Muscle layer of colon (tissue), 2 donors: ENCODE data around the gene KCNJ14.

Experiments
- H3K27ac ChIP-seq: one replicate; pipeline ENCODE4 v1.7.0; 2013; ENCODE audit warnings: low read depth, mild to moderate bottlenecking, low read length, moderate library complexity
- H3K27me3 ChIP-seq, 2 donors: one replicate each; pipeline ENCODE4 v1.7.0; 2013; ENCODE audit warnings: low read length in 2 of 2, mild to moderate bottlenecking in 2 of 2; ENCODE audit not compliant: insufficient read depth in 2 of 2, control insufficient read depth in 1 of 2
- H3K36me3 ChIP-seq: one replicate; pipeline ENCODE4 v1.7.0; 2013; ENCODE audit warnings: mild to moderate bottlenecking, low read length; ENCODE audit not compliant: insufficient read depth
- H3K4me1 ChIP-seq: one replicate; pipeline ENCODE4 v1.7.0; 2013; ENCODE audit warnings: mild to moderate bottlenecking, low read length; ENCODE audit not compliant: insufficient read depth
- H3K4me3 ChIP-seq, 2 donors: one replicate each; pipeline ENCODE4 v1.7.0; 2013; ENCODE audit warnings: low read length in 2 of 2, low read depth in 1 of 2, mild to moderate bottlenecking in 1 of 2, moderate library complexity in 1 of 2
- H3K9ac ChIP-seq: one replicate; pipeline ENCODE4 v1.7.0; 2013; ENCODE audit warnings: low read length
- H3K9me3 ChIP-seq: one replicate; pipeline ENCODE4 v1.7.0; 2013; ENCODE audit warnings: mild to moderate bottlenecking, low read length
- donor health status: abdominal sarcoma.
- donor health status: Adenocarcinoma of cecum.

Gene KCNJ14

GRCh38 chr19:48455171-48455907, at the start of gene KCNJ14:
TSS of gene KCNJ14 (plus strand) at chr19:48455574. CDS start at chr19:48461725, 6,151 bp downstream.
- Histone ChIP-seq H3K4me3 (no peak within 1 kb of the TSS), H3K27me3 (no peaks in the 10 kb centered on the region), H3K36me3 (peaks cover 24% of the 10 kb centered on the region), H3K9ac (no peak within 1 kb of the TSS), H3K4me1 (no peaks in the 10 kb centered on the region), H3K9me3 (no peaks in the 10 kb centered on the region), H3K27ac (no peak within 1 kb of the TSS)

GRCh38 chr19:48405850-48406249, 49.5 kb upstream of the KCNJ14 start:
- no peak overlapping the region for H3K27ac ChIP-seq
- no peaks in the 10 kb centered on the region for H3K4me1 ChIP-seq
- no peaks in the 10 kb centered on the region for H3K27me3 ChIP-seq
- no peak overlapping the region for H3K4me3 ChIP-seq
- no peaks in the 10 kb centered on the region for H3K9me3 ChIP-seq
- H3K9ac ChIP-seq, result no peak overlapping the region
- H3K36me3 ChIP-seq, result no peaks in the 10 kb centered on the region

- no peak overlapping the region for H3K9ac ChIP-seq
- H3K4me3 ChIP-seq, result no peak overlapping the region
- no peaks in the 10 kb centered on the region for H3K36me3 ChIP-seq
- H3K27ac ChIP-seq, result no peak overlapping the region
- H3K9me3 ChIP-seq, result no peaks in the 10 kb centered on the region
- H3K4me1 ChIP-seq, result no peaks in the 10 kb centered on the region
- peaks cover 0 to 34% of the 10 kb centered on the region in 2 donors for H3K27me3 ChIP-seq
Measured at GRCh38 chr19:48413879-48414587, 41.3 kb upstream of the KCNJ14 start.

- no peaks in the 10 kb centered on the region for H3K4me1 ChIP-seq
- no peak overlapping the region for H3K9ac ChIP-seq
- H3K4me3 ChIP-seq, result no peak overlapping the region
- no peaks in the 10 kb centered on the region for H3K36me3 ChIP-seq
- peaks cover 0 to 34% of the 10 kb centered on the region in 2 donors for H3K27me3 ChIP-seq
- H3K9me3 ChIP-seq, result no peaks in the 10 kb centered on the region
- no peak overlapping the region for H3K27ac ChIP-seq
Measured at GRCh38 chr19:48415395-48415794, 40.0 kb upstream of the KCNJ14 start.

GRCh38 chr19:48415806-48416221, 39.6 kb upstream of the KCNJ14 start:
- Histone ChIP-seq H3K4me1 (no peaks in the 10 kb centered on the region), H3K27me3 (peaks cover 0 to 34% of the 10 kb centered on the region in 2 donors), H3K36me3 (no peaks in the 10 kb centered on the region), H3K9me3 (no peaks in the 10 kb centered on the region), H3K9ac (no peak overlapping the region), H3K27ac (no peak overlapping the region), H3K4me3 (no peak overlapping the region)

- Histone ChIP-seq H3K27me3 (peaks cover 0 to 34% of the 10 kb centered on the region in 2 donors), H3K9ac (no peak overlapping the region), H3K9me3 (no peaks in the 10 kb centered on the region), H3K27ac (no peak overlapping the region), H3K4me1 (no peaks in the 10 kb centered on the region), H3K36me3 (no peaks in the 10 kb centered on the region), H3K4me3 (no peak overlapping the region)
Measured at GRCh38 chr19:48417421-48417820, 38.0 kb upstream of the KCNJ14 start.

GRCh38 chr19:48418317-48419064, 36.9 kb upstream of the KCNJ14 start:
- Histone ChIP-seq H3K27ac (no peak overlapping the region), H3K4me1 (no peaks in the 10 kb centered on the region), H3K9ac (no peak overlapping the region), H3K4me3 (no peak overlapping the region), H3K9me3 (no peaks in the 10 kb centered on the region), H3K27me3 (peaks cover 0 to 34% of the 10 kb centered on the region in 2 donors), H3K36me3 (no peaks in the 10 kb centered on the region)

- H3K9ac ChIP-seq, result no peak overlapping the region
- H3K27me3 ChIP-seq, result peaks cover 0 to 26% of the 10 kb centered on the region in 2 donors
- no peaks in the 10 kb centered on the region for H3K4me1 ChIP-seq
- no peaks in the 10 kb centered on the region for H3K36me3 ChIP-seq
- H3K27ac ChIP-seq, result no peak overlapping the region
- no peak overlapping the region for H3K4me3 ChIP-seq
- H3K9me3 ChIP-seq, result no peaks in the 10 kb centered on the region
Measured at GRCh38 chr19:48419158-48419920, 36.0 kb upstream of the KCNJ14 start.

- Histone ChIP-seq H3K27ac (no peak overlapping the region), H3K4me1 (no peaks in the 10 kb centered on the region), H3K9me3 (no peaks in the 10 kb centered on the region), H3K36me3 (no peaks in the 10 kb centered on the region), H3K9ac (no peak overlapping the region), H3K4me3 (no peak overlapping the region), H3K27me3 (peaks cover 0 to 7% of the 10 kb centered on the region in 2 donors)
Measured at GRCh38 chr19:48421548-48421947, 33.8 kb upstream of the KCNJ14 start.

GRCh38 chr19:48424694-48425219, 30.6 kb upstream of the KCNJ14 start:
- Histone ChIP-seq H3K27ac (no peak overlapping the region), H3K27me3 (no peaks in the 10 kb centered on the region), H3K9me3 (no peaks in the 10 kb centered on the region), H3K4me1 (no peaks in the 10 kb centered on the region), H3K4me3 (no peak overlapping the region), H3K36me3 (no peaks in the 10 kb centered on the region), H3K9ac (no peak overlapping the region)
